Activated effector memory CD4-positive, alpha-beta T cell treated with Interleukin-2 at 50 U/mL for 16 hours (primary cell): ENCODE results near the gene GRID1.

Source experiments
- DNase-seq: peaks from one replicate; pipeline ENCODE4 v3.0.0-alpha.2; 2020

GRID1 gene

GRCh38 chr10:85900487-85900886, 466.1 kb downstream of the GRID1 start:
- DNase-seq = no peak

- no peak for DNase-seq
Measured at GRCh38 chr10:85900061-85900460, 466.5 kb downstream of the GRID1 start.

GRCh38 chr10:85891472-85891871, 475.1 kb downstream of the GRID1 start:
- DNase-seq = no peak

GRCh38 chr10:85888559-85888958, 478.0 kb downstream of the GRID1 start:
- no peak for DNase-seq

- DNase-seq = no peak
Measured at GRCh38 chr10:85888004-85888403, 478.6 kb downstream of the GRID1 start.

GRCh38 chr10:85874208-85874607, 492.4 kb downstream of the GRID1 start:
- DNase-seq = no peak

GRCh38 chr10:85873063-85873462, 493.5 kb downstream of the GRID1 start:
- DNase-seq = no peak

- no peak for DNase-seq
Measured at GRCh38 chr10:85868627-85869499, 497.7 kb downstream of the GRID1 start.

- DNase-seq = no peak
Measured at GRCh38 chr10:85864868-85865526, 501.6 kb downstream of the GRID1 start.

- DNase-seq = no peak
Measured at GRCh38 chr10:85864173-85864549, 502.4 kb downstream of the GRID1 start.

GRCh38 chr10:85863301-85864172, 503.1 kb downstream of the GRID1 start:
- no peak for DNase-seq

GRCh38 chr10:85862771-85863170, 503.8 kb downstream of the GRID1 start:
- DNase-seq = no peak

GRCh38 chr10:85861513-85862197, 504.9 kb downstream of the GRID1 start:
- DNase-seq = no peak

- DNase-seq = no peak
Measured at GRCh38 chr10:85859859-85860258, 506.7 kb downstream of the GRID1 start.

- no peak for DNase-seq
Measured at GRCh38 chr10:85858776-85859515, 507.6 kb downstream of the GRID1 start.

GRCh38 chr10:85857791-85858190, 508.8 kb downstream of the GRID1 start:
- DNase-seq = no peak

GRCh38 chr10:85857305-85857704, 509.3 kb downstream of the GRID1 start:
- DNase-seq = no peak

GRCh38 chr10:85851934-85852333, 514.7 kb downstream of the GRID1 start:
- no peak for DNase-seq

- DNase-seq = no peak
Measured at GRCh38 chr10:85851325-85851724, 515.3 kb downstream of the GRID1 start.

GRCh38 chr10:85850736-85851135, 515.9 kb downstream of the GRID1 start:
- DNase-seq = no peak

GRCh38 chr10:85849315-85849714, 517.3 kb downstream of the GRID1 start:
- no peak for DNase-seq

GRCh38 chr10:85848756-85849155, 517.8 kb downstream of the GRID1 start:
- no peak for DNase-seq
